Panc1 (cell line): Measurements from ENCODE around the gene GMPR2.
"Not testable (repeated sequence)": the region's sequence is repeated elsewhere in the genome, so short reads cannot be mapped to it uniquely, and the experiment has no call there.

Experiments
- CTCF ChIP-seq: fragments of 450-650 bp; IDR thresholded peaks from 2 replicates; pipeline ENCODE4 v1.5.1; 2017; ENCODE audit warnings: mild to moderate bottlenecking
- REST ChIP-seq, 2 experiments: IDR thresholded peaks; 2 replicates each; pipeline ENCODE4 v1.6.1; 2011 to 2012; ENCODE audit warnings: low read depth in 2 of 2, control low read depth in 1 of 2, low read length in 1 of 2, mild to moderate bottlenecking in 1 of 2, moderate library complexity in 1 of 2; ENCODE audit not compliant: insufficient read depth in 1 of 2

- TF ChIP-seq REST (IDR thresholded peaks at IDR 0.05; ENCODE audit: insufficient read depth in 1 of 2, low read depth in 2 of 2, low read length in 1 of 2); CTCF: not testable (repeated sequence)
These were observed 9.7 kb upstream of the GMPR2 start for GRCh38 chr14:24222987-24223386.
